ENCODE data around the gene CD7. TPM values are rescaled to one million over a fixed set of nuclear protein-coding genes. Genes with fewer than 3 reads are reported as not detected.

The CD7 gene
- total RNA-seq, 2 experiments from 2014 or later = not detected

DNA sequence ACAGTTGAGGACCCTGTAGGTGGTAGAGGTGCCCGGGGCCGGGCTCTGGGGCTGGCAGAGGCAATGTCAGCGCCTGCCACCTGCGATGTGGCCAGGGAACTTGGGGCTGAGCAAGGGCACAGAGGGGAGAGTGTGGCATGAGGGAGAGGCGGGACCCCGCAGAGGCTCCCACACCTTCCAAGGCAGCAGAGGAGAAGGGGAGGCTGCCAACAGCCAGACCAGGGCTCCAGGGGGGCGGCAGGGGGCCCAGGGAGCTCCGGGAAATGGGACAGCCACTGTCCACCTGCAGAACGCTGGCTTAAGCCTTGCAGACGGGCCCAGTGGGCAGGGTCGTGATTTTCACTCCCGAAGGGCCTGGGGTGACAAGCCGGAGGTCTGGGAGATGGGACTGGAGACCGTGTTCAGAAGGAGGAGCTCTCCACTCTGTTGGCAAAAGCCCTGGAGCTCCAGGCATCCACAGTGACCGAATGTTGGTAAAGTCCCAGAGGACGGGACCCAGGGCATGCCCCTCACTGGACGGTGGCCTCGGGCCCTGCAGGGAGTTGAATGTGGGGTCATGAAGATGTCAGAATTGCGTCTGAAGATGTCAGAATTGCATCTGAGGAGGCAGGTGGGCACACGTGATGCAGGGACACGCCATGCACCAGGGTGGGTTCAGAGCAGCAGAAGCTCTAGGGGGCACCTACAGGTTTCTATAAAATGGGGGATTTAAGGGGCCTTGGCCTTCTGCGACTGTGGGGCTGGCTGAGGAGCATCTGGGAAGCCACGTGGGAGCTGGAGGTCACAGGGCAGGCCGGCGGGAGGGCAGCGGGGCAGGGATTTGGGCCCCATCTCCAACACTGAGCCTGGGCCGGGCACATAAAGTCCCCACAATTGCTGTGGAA lies 18.6 kb downstream of the CD7 start:
- Histone ChIP-seq H3K27ac (ENCODE audit: low read depth, low read length, poor library complexity, severe bottlenecking) (peak overlapping the region; percentile 57), H2AFZ (ENCODE audit: low read length) (peak overlapping the region; percentile 91), H3K9me2 (ENCODE audit: insufficient read depth, low read length) (no peaks in the 10 kb centered on the region), H4K20me1 (ENCODE audit: insufficient read depth, low read length) (no peaks in the 10 kb centered on the region), H3K79me2 (ENCODE audit: insufficient read depth, low read depth, low read length) (no peaks in the 10 kb centered on the region), H3K4me2 (ENCODE audit: low read length) (peak overlapping the region; percentile 89), H3K4me3 (ENCODE audit: low read depth, low read length, poor library complexity, severe bottlenecking) (peak overlapping the region; percentile 66), H3K9me3 (ENCODE audit: low read length) (no peaks in the 10 kb centered on the region), H3K36me3 (ENCODE audit: insufficient read depth, low read length) (no peaks in the 10 kb centered on the region), H3K4me1 (ENCODE audit: insufficient read depth, low read length, poor library complexity, severe bottlenecking) (peaks cover 42% of the 10 kb centered on the region)
- no peak for DNase-seq (ENCODE audit: low spot score)
- TF ChIP-seq, protein P1, sequence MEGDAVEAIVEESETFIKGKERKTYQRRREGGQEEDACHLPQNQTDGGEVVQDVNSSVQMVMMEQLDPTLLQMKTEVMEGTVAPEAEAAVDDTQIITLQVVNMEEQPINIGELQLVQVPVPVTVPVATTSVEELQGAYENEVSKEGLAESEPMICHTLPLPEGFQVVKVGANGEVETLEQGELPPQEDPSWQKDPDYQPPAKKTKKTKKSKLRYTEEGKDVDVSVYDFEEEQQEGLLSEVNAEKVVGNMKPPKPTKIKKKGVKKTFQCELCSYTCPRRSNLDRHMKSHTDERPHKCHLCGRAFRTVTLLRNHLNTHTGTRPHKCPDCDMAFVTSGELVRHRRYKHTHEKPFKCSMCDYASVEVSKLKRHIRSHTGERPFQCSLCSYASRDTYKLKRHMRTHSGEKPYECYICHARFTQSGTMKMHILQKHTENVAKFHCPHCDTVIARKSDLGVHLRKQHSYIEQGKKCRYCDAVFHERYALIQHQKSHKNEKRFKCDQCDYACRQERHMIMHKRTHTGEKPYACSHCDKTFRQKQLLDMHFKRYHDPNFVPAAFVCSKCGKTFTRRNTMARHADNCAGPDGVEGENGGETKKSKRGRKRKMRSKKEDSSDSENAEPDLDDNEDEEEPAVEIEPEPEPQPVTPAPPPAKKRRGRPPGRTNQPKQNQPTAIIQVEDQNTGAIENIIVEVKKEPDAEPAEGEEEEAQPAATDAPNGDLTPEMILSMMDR (conservative IDR thresholded peaks at IDR 0.05; ENCODE audit: low read length) = no peak
- no peak for TF ChIP-seq EZH2phosphoT487 (IDR thresholded peaks at IDR 0.05; ENCODE audit: borderline replicate concordance, low read depth, low read length)
- intact Hi-C loops (cut with micrococcal nuclease; ENCODE audit: unreplicated experiment) = loop anchor here (10.0 kb wide), 2 partner anchors 196 to 256 kb away; no protein-coding TSS in a partner anchor
- POLR2A ChIA-PET = interaction anchor here (0.6 to 3.3 kb wide), 8 partner anchors 12 to 814 kb away, joined by 3 to 22 read pairs (median 3); partner anchors contain the start of genes CSNK1D and TEX19
- no TSS peak for BruUV-seq (replicated peaks)
- CTCF ChIA-PET (ENCODE audit: unreplicated experiment) = interaction anchor here (0.7 to 1.1 kb wide), 3 partner anchors 51 to 261 kb away, joined by 3 to 5 read pairs (median 4); partner anchors contain the start of gene DCXR

DNA sequence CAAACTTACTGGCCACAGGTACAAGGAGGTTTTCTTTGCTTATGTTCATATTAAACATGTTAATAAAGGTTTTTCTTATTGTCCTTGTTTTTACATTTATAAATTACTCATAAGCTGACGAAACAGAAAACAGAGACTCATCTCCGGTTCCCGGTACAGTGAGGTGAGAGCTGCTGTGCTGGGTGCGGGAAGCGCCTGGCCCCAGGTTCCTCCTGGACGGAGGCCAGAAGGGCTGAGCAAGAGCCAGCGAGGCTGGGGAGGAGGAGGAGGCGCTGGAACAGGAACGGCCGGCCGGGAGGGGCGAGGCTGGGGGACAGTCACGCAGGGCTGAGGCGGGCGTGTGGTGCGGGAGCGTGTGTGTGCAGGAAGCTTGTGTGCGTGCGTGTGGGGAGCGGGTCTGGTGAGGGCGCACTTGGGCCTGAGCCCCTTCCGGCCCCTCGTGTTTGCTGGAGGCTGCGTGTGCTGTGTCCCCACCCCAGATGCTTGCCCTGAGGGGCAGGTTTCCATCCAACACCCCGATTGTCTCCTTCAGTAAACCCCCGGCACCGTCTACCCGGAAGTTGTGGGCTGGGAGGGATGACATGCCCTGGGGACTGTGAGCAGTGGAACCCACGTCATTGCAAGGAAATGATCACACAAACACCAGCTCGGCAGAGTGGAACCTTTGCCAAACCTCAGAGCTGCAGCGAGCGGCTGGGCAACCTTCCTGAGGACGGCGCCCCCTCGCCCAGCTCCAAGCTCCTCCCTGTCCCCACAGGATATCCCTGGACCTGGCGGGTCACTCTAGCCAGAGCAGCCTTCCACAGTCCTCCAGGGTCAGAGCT lies 19.5 kb downstream of the CD7 start:
- ChIA-PET CTCF (ENCODE audit: unreplicated experiment) (interaction anchor here (0.7 to 1.1 kb wide), 3 partner anchors 52 to 260 kb away, joined by 3 to 5 read pairs (median 4); partner anchors contain the start of gene DCXR), POLR2A (interaction anchor here (0.6 to 3.3 kb wide), 11 partner anchors 11 to 814 kb away, joined by 3 to 22 read pairs (median 3); partner anchors contain the start of genes CSNK1D and TEX19)
- H3K9me2 ChIP-seq (ENCODE audit: insufficient read depth, low read length) = no peaks in the 10 kb centered on the region
- peak overlapping the region; percentile 57 for H3K27ac ChIP-seq (ENCODE audit: low read depth, low read length, poor library complexity, severe bottlenecking)
- intact Hi-C loops (cut with micrococcal nuclease; ENCODE audit: unreplicated experiment) = loop anchor here (10.0 kb wide), 2 partner anchors 197 to 257 kb away; no protein-coding TSS in a partner anchor
- no peaks in the 10 kb centered on the region for H3K79me2 ChIP-seq (ENCODE audit: insufficient read depth, low read depth, low read length)
- TF ChIP-seq, protein P1 (conservative IDR thresholded peaks at IDR 0.05; ENCODE audit: low read length) = no peak; the same call in 1 of the 2 replicates
- no peak for TF ChIP-seq EZH2phosphoT487 (IDR thresholded peaks at IDR 0.05; ENCODE audit: borderline replicate concordance, low read depth, low read length)
- no peaks in the 10 kb centered on the region for H3K36me3 ChIP-seq (ENCODE audit: insufficient read depth, low read length)
- BruUV-seq (replicated peaks) = TSS peak; percentile 93
- H2AFZ ChIP-seq (ENCODE audit: low read length) = peak overlapping the region; percentile 91
- H3K4me3 ChIP-seq (ENCODE audit: low read depth, low read length, poor library complexity, severe bottlenecking) = peak overlapping the region; percentile 66
- H3K9me3 ChIP-seq (ENCODE audit: low read length) = no peaks in the 10 kb centered on the region
- peaks cover 47% of the 10 kb centered on the region for H3K4me1 ChIP-seq (ENCODE audit: insufficient read depth, low read length, poor library complexity, severe bottlenecking)
- no peaks in the 10 kb centered on the region for H4K20me1 ChIP-seq (ENCODE audit: insufficient read depth, low read length)
- DNase-seq (ENCODE audit: low spot score) = peak; percentile 90
- peak overlapping the region; percentile 89 for H3K4me2 ChIP-seq (ENCODE audit: low read length)

Measured in OCI-LY7 (cell line).